GM21423 (cell line): Measurements from ENCODE around the gene RTTN.
A peak's percentile ranks its signal among the peaks of the same experiment; 100 is the strongest.

Experiments used
- ATAC-seq: cut with Tn5 transposase; IDR thresholded peaks from one replicate; pipeline ENCODE4 v1.9.1; 2021; ENCODE audit warnings: mild to moderate bottlenecking, moderate library complexity; ENCODE audit not compliant: unreplicated experiment

RTTN gene

GRCh38 chr18:70030728-70031127 lies 174.8 kb downstream of the RTTN start:
- no peak for ATAC-seq

GRCh38 chr18:70029163-70029562 lies 176.3 kb downstream of the RTTN start:
- peak; percentile 58 for ATAC-seq

- peak; percentile 85 for ATAC-seq
Observed at GRCh38 chr18:70028734-70029133, 176.8 kb downstream of the RTTN start.

- ATAC-seq: peak; percentile 48
Observed at GRCh38 chr18:70028084-70028483, 177.4 kb downstream of the RTTN start.

- no peak for ATAC-seq
Observed at GRCh38 chr18:70025580-70025979, 179.9 kb downstream of the RTTN start.

GRCh38 chr18:70024829-70025228 lies 180.7 kb downstream of the RTTN start:
- peak; percentile 42 for ATAC-seq

GRCh38 chr18:70024093-70024492 lies 181.4 kb downstream of the RTTN start:
- ATAC-seq: no peak

GRCh38 chr18:70022636-70023035 lies 182.9 kb downstream of the RTTN start:
- ATAC-seq: no peak

GRCh38 chr18:70021498-70021897 lies 184.0 kb downstream of the RTTN start:
- ATAC-seq: no peak

GRCh38 chr18:70021043-70021442 lies 184.4 kb downstream of the RTTN start:
- ATAC-seq: no peak

- ATAC-seq: no peak
Observed at GRCh38 chr18:70019991-70020390, 185.5 kb downstream of the RTTN start.

- no peak for ATAC-seq
Observed at GRCh38 chr18:70019136-70019535, 186.4 kb downstream of the RTTN start.

- no peak for ATAC-seq
Observed at GRCh38 chr18:70015127-70015526, 190.4 kb downstream of the RTTN start.

- ATAC-seq: no peak
Observed at GRCh38 chr18:70005580-70005979, 199.9 kb downstream of the RTTN start.

GRCh38 chr18:70004696-70005095 lies 200.8 kb downstream of the RTTN start:
- no peak for ATAC-seq

GRCh38 chr18:69999656-70000055 lies 205.8 kb downstream of the RTTN start:
- no peak for ATAC-seq

GRCh38 chr18:69998523-69998987 lies 206.9 kb downstream of the RTTN start:
- ATAC-seq: no peak

GRCh38 chr18:69996951-69997798 lies 208.3 kb downstream of the RTTN start:
- no peak for ATAC-seq

- ATAC-seq: no peak
Observed at GRCh38 chr18:69996417-69996816, 209.1 kb downstream of the RTTN start.

GRCh38 chr18:69995774-69996173 lies 209.7 kb downstream of the RTTN start:
- ATAC-seq: no peak

GRCh38 chr18:69992776-69993175 lies 212.7 kb downstream of the RTTN start:
- no peak for ATAC-seq

GRCh38 chr18:69987870-69988269 lies 217.6 kb downstream of the RTTN start:
- no peak for ATAC-seq

- no peak for ATAC-seq
Observed at GRCh38 chr18:69985239-69985638, 220.2 kb downstream of the RTTN start.
